SH-SY5Y (cell line): Measurements from ENCODE around the gene OMG.

ENCODE experiments used
- GATA2 ChIP-seq: IDR thresholded peaks from 2 replicates; pipeline ENCODE4 v1.6.1; 2011; ENCODE audit warnings: mild to moderate bottlenecking, low read depth, low read length
- GATA3 ChIP-seq: IDR thresholded peaks from 2 replicates; pipeline ENCODE4 v1.6.1; 2011; ENCODE audit warnings: low read depth, mild to moderate bottlenecking, low read length, moderate library complexity

DNA sequence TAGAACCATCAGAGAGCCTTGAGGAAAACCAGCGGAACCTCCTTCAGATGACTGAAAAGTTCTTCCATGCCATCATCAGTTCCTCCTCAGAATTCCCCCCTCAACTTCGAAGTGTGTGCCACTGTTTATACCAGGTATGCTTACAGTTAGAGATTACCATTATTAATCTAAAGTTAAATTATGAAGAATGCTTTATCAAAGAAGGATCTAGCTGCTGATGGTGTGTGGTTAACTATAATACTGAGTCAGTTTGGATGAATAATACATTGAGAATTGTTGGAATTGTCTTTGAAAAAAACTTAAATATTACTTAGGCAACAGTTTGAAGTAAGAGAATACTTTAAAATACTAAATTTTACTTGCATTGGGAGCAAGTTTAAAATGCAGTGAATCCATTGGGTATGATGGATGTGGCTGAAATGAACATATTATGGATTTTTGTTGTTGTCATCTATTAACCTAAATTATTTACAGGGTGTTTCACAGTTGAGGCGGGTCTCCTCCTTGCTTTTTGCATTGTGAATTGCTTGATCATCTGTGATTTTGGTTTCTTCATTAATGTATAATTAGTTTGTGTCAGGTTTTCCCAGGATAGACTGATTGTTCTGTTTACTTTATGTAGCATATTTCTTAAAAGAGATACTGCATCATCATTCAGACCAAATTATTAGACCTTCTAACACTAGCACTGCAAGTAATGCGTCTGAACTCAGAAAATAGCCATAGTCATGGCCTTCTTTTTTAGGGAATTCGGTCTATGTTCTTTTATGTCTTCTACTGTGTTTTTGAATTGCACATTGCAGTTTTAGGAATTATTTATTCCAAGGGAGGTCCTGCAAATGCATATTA is 47.8 kb downstream of the OMG start:
- no peak for TF ChIP-seq GATA3
- TF ChIP-seq GATA2, result no peak
